GM12864 (cell line): ENCODE results near the gene PLBD2.

Source experiments
- DNase-seq: peaks from one replicate; pipeline ENCODE4 v3.0.0-alpha.2; 2011; ENCODE audit warnings: low read depth
- H3K4me3 ChIP-seq: 2 replicates; pipeline ENCODE4 v1.5.1; 2011; ENCODE audit warnings: mild to moderate bottlenecking, low read depth, low read length, control low read depth
- TF ChIP-seq, protein P1 (sequence below): IDR thresholded peaks from 2 replicates; pipeline ENCODE4 v1.5.1; 2011; ENCODE audit warnings: low read depth, mild to moderate bottlenecking, moderate library complexity, low read length, control low read depth, inconsistent platforms; ENCODE audit errors: missing control alignments

Gene PLBD2

DNA sequence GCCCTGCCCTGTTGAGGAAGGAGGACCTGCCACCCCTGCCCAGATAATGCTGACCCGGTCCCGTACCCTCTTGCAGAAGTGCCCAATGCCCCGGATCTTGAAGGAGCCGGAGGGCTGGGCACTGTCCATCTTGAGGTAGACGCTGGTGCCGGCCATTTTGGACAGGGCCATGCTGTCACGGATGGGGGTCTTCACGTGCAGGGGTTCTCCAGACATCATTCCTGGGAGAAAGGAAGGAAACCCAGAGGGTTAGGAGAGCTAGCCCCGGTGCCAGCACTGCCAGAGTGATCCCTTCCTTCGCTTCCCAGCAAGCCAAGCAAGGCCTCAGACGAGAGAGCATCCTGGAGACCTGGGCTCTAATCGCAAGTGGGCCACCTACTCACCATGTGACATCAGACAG lies 41.1 kb downstream of the PLBD2 start:
- no peak for DNase-seq
- TF ChIP-seq, protein P1, sequence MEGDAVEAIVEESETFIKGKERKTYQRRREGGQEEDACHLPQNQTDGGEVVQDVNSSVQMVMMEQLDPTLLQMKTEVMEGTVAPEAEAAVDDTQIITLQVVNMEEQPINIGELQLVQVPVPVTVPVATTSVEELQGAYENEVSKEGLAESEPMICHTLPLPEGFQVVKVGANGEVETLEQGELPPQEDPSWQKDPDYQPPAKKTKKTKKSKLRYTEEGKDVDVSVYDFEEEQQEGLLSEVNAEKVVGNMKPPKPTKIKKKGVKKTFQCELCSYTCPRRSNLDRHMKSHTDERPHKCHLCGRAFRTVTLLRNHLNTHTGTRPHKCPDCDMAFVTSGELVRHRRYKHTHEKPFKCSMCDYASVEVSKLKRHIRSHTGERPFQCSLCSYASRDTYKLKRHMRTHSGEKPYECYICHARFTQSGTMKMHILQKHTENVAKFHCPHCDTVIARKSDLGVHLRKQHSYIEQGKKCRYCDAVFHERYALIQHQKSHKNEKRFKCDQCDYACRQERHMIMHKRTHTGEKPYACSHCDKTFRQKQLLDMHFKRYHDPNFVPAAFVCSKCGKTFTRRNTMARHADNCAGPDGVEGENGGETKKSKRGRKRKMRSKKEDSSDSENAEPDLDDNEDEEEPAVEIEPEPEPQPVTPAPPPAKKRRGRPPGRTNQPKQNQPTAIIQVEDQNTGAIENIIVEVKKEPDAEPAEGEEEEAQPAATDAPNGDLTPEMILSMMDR = no peak
- H3K4me3 ChIP-seq = no peak overlapping the region

- TF ChIP-seq, protein P1 = no peak
Observed at GRCh38 chr12:113400362-113400761, 42.0 kb downstream of the PLBD2 start.

DNA sequence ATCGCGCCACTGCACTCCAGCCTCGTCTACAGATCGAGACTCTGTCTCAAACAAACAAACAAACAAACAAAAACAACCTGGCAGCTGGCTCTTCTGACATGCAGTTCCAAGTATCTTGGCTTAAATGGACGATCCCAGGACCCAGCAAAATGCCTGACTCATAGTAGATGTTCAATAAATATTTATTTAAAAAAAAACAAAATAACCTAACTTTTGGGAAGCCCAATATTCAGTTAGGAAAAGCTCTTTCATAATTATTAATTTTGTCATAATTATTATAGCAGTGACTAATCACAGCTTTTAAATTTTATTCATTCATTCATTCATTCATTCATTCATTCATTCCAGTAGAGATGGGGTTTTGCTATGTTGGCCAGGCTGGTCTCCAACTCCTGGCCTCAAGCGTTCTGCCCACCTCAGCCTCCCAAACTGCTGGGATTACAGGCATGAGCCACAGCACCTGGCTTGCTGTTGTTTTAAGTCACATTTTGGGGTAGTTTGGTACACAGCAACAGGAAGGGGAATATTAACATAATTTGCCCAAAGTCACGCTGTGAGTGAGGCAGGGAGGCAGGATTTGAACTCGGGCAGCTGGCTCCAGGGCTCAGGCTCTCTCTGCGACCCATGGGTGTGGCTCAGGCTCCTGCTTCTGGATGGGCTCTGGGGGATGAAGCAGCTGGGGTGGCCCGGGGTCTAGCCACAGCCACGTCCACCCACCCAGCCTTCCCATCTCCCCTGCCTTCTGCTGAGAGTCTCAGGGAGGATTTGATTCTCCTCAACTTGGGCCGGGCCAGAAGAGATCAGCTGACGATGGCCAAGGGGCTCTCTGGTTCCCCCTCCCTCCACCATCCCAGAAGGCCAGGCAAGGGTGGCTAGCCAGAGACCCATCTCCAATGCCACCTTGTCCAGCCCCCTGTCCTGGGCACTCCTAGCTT lies 42.9 kb downstream of the PLBD2 start:
- DNase-seq = no peak
- no peak overlapping the region for H3K4me3 ChIP-seq
- TF ChIP-seq, protein P1 = no peak

More at GRCh38 chr12:113400362-113400761, 42.0 kb downstream of the PLBD2 start:
- no peak for DNase-seq
- no peak overlapping the region for H3K4me3 ChIP-seq

DNA sequence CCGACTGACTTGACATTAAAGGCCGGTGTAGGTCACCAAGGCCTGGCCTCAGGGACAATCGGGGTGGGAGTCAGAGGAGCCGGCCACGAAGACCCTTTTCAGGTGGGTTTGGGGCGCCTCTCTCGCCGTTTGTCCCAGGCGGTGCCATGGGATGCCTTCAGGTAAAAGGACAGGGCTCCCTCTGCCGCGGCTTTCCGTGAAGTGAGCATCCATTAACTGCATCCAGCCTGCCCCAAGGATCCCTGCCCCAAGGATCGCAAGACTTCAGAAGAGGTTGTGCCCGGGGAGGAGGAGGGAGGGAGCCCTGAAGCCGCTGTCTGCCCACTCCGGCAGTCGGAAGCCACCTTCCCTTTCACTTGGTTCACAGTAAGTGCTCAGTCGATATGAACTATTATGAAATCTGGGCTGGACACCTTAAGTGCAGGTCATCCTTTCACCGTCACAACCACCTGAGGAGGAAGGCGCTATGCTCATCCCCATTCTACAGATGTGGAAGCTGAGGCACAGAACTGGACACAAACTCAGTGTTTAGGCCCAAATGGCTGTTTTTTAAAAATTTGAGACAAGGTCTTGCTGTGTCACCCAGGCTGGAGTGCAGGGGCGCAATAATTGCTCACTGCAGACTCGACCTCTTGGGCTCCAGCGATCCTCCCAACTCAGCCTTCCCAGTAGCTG lies 44.3 kb downstream of the PLBD2 start:
- H3K4me3 ChIP-seq = no peak overlapping the region
- no peak for DNase-seq
- TF ChIP-seq, protein P1 = no peak

DNA sequence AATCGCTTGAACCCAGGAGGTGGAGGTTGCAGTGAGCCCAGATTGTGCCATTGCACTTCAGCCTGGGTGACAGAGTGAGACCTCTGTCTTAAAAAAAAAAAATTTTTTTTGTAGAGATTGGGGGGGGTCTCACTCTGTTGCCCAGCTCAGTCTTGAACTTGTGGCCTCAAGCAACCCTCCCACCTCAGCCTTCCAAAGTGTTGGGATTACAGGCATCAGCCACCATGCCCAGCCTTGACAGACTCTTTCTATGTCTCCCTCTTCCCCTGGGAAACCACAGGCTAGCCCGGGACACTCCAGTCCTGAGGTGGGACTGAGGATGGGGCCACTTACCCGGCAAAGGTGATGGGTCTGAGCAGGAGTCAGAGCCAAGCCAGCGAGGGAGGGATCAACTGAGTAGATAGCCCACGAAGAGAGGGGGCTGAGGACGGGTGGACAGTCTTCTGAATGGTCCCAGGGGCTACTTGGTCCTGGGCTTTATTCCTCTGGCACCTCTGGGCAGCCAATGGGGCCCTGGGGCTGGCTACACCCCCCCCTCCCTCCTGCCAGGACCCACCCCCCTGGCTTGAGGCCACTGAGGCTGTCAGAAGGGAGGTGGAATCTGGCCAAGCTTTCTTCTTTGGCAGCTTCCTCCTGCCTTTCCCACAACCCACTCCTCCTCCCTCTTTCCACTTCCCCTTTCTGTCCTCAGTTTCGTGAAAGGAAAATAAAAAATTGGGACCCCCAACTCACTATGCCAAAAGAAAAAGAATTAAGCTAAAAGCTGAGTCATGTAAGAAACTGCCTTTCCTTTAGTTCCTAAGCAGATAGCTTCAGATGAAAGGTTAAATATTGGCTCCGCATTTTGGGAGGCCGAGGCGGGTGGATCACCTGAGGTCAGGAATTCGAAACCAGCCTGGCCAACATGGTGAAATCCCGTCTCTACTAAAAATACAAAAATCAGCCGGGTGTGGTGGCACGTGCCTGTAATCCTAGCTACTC lies 45.3 kb downstream of the PLBD2 start, which contains the start of gene SDS:
Gene SDS (minus strand): TSS at position 453 of the 981 bp plus-strand sequence. CDS start 4,179 bp downstream, outside the sequence.
- DNase-seq = no peak
- TF ChIP-seq, protein P1 = no peak

DNA sequence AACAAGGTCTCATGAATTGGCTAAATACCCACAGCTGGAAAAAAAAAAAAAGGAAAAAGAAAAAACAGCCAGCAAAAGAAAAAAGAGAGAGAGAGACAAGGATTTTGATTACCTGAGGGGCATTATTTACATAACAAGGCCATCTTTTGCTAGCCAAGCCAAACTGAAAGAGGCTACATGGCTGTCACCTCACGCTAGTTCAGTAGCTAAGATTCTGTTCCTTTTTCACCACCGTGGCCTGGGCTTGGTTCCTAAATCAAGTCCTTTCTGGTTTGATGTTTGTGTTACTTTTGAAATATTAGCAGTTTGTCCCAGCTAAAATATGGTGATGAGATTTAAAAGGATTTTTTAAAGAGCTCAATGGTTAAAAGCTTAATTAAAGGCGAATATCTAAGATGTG lies 47.3 kb downstream of the PLBD2 start:
- no peak overlapping the region for H3K4me3 ChIP-seq
- TF ChIP-seq, protein P1 = no peak
- no peak for DNase-seq

More for the DNA sequence above, 45.3 kb downstream of the PLBD2 start, which contains the start of gene SDS:
- no peak within 1 kb of the TSS for H3K4me3 ChIP-seq
